ENCODE data around the gene OXNAD1.

DNA sequence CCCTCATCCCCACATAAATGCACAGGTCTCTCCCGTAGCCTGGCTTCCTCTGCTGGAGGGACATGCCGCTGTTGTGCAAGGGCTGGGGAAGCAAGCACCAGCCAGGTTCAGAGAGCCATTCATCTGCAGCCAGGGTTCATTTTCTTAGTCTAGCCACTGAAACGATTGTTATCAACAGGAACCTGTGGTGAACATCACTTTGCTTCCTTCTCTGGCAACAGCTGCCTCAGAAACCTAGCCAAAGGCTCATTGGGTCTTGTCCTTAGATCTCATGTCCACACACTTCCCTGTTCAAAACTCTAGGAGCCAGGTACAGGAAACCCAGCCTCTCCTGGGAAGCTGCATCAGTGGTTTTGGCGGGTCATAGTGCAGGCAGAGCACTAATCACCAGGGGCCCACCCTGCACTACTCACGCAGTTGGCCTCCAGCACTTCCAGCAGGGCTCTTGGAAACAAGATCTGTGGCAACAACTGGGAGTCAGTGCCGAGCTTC lies 47.0 kb downstream of the OXNAD1 start:
- TF ChIP-seq EZH2phosphoT487 (IDR thresholded peaks at IDR 0.05) (no peak), EZH2 (IDR thresholded peaks at IDR 0.05) (no peak)
- TF ChIP-seq, protein P1, sequence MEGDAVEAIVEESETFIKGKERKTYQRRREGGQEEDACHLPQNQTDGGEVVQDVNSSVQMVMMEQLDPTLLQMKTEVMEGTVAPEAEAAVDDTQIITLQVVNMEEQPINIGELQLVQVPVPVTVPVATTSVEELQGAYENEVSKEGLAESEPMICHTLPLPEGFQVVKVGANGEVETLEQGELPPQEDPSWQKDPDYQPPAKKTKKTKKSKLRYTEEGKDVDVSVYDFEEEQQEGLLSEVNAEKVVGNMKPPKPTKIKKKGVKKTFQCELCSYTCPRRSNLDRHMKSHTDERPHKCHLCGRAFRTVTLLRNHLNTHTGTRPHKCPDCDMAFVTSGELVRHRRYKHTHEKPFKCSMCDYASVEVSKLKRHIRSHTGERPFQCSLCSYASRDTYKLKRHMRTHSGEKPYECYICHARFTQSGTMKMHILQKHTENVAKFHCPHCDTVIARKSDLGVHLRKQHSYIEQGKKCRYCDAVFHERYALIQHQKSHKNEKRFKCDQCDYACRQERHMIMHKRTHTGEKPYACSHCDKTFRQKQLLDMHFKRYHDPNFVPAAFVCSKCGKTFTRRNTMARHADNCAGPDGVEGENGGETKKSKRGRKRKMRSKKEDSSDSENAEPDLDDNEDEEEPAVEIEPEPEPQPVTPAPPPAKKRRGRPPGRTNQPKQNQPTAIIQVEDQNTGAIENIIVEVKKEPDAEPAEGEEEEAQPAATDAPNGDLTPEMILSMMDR (IDR thresholded peaks at IDR 0.05), result no peak
